IMR-90 (cell line): Measurements from ENCODE around the gene SLC66A1. TPM values are rescaled to one million over a fixed set of nuclear protein-coding genes. Genes with fewer than 3 reads are reported as not detected.

Source experiments
- ATAC-seq: fragments of 200-7000 bp; cut with Tn5 transposase; 2 replicates; pipeline ENCODE4 v1.9.1; 2020; ENCODE audit warnings: low read depth, mild to moderate bottlenecking, moderate library complexity
- BruUV-seq: library from RNA; stranded (reverse); fragments of 400-500 nt; replicated peaks from 2 replicates; lab custom pipeline; 2021; lab: Mats Ljungman, UMichigan
- CTCF ChIA-PET: fragments of 300-600 bp; formaldehyde crosslinking; extraction: SDS; loops from one replicate; lab custom pipeline; 2021; ENCODE audit warnings: antibody characterized with exemption; lab: Yijun Ruan, JAX
- POLR2A ChIA-PET: fragments of 300-600 bp; sonication (Branson Sonifier 250); formaldehyde crosslinking; loops from one replicate; lab custom pipeline; 2022; ENCODE audit warnings: antibody characterized with exemption; ENCODE audit not compliant: unreplicated experiment; lab: Charles Lee
- DNase-seq: peaks from one replicate; pipeline ENCODE4 v3.0.0; 2013
- H2AFZ ChIP-seq: replicated peaks from 2 replicates; pipeline ENCODE3; 2013; ENCODE audit warnings: low read length, mild to moderate bottlenecking; ENCODE audit not compliant: poor library complexity
- H2AK5ac ChIP-seq: 2 replicates; pipeline ENCODE4 v1.6.1; 2013; ENCODE audit warnings: low read depth, low read length, inconsistent platforms
- H2AK9ac ChIP-seq: replicated peaks from 2 replicates; pipeline ENCODE3; 2013; ENCODE audit warnings: mild to moderate bottlenecking, low read depth, low read length, moderate library complexity; ENCODE audit not compliant: poor library complexity
- H2BK120ac ChIP-seq: 2 replicates; pipeline ENCODE4 v1.6.1; 2013; ENCODE audit warnings: low read depth, low read length, inconsistent platforms
- H2BK15ac ChIP-seq: 3 replicates; pipeline ENCODE4 v1.6.1; 2013; ENCODE audit warnings: low read depth, low read length, inconsistent platforms
- H2BK20ac ChIP-seq: 2 replicates; pipeline ENCODE4 v1.6.1; 2013; ENCODE audit warnings: low read depth, mild to moderate bottlenecking, inconsistent platforms, low read length, moderate library complexity
- H2BK5ac ChIP-seq: 2 replicates; pipeline ENCODE4 v1.6.1; 2013; ENCODE audit warnings: mild to moderate bottlenecking, low read depth, low read length, inconsistent platforms; ENCODE audit not compliant: poor library complexity, severe bottlenecking
- H3K14ac ChIP-seq: replicated peaks from 2 replicates; pipeline ENCODE4 v1.6.1; 2013; ENCODE audit warnings: low read depth, low read length, inconsistent platforms
- H3K18ac ChIP-seq: 2 replicates; pipeline ENCODE4 v1.6.1; 2013; ENCODE audit warnings: low read depth, low read length, control low read depth
- H3K23ac ChIP-seq: 2 replicates; pipeline ENCODE4 v1.6.1; 2013; ENCODE audit warnings: low read depth, low read length, inconsistent platforms
- H3K27ac ChIP-seq: 2 replicates; pipeline ENCODE4 v1.5.1; 2013; ENCODE audit warnings: mild to moderate bottlenecking, control low read depth, low read length; ENCODE audit not compliant: insufficient read depth
- H3K27me3 ChIP-seq: 2 replicates; pipeline ENCODE4 v1.6.1; 2013; ENCODE audit warnings: low read length; ENCODE audit not compliant: control insufficient read depth, insufficient read depth
- H3K36me3 ChIP-seq: 2 replicates; pipeline ENCODE4 v1.6.1; 2013; ENCODE audit warnings: low read length, mixed read lengths; ENCODE audit not compliant: control insufficient read depth, insufficient read depth
- H3K4ac ChIP-seq: 2 replicates; pipeline ENCODE4 v1.6.1; 2013; ENCODE audit warnings: low read depth, low read length, inconsistent platforms
- H3K4me1 ChIP-seq: 2 replicates; pipeline ENCODE4 v1.6.1; 2013; ENCODE audit warnings: low read length, mixed read lengths; ENCODE audit not compliant: control insufficient read depth, insufficient read depth
- H3K4me2 ChIP-seq: 2 replicates; pipeline ENCODE4 v1.6.1; 2013; ENCODE audit warnings: low read depth, mild to moderate bottlenecking, control low read depth, low read length, moderate library complexity
- H3K4me3 ChIP-seq: 2 replicates; pipeline ENCODE4 v1.5.1; 2013; ENCODE audit warnings: low read depth, mild to moderate bottlenecking, control low read depth, low read length, moderate library complexity; ENCODE audit not compliant: insufficient read depth
- H3K56ac ChIP-seq: 2 replicates; pipeline ENCODE4 v1.6.1; 2013; ENCODE audit warnings: low read length, inconsistent platforms; ENCODE audit not compliant: insufficient read depth; ENCODE audit errors: extremely low read depth
- H3K79me1 ChIP-seq, 2 experiments: 2 replicates each; pipeline ENCODE4 v1.6.1; 2013; ENCODE audit warnings: low read length in 2 of 2, inconsistent platforms in 1 of 2, low read depth in 1 of 2
- H3K9ac ChIP-seq: 2 replicates; pipeline ENCODE4 v1.6.1; 2013; ENCODE audit warnings: low read depth, low read length, control low read depth
- H3K9me1 ChIP-seq: 2 replicates; pipeline ENCODE4 v1.6.1; 2013; ENCODE audit warnings: low read length, inconsistent platforms; ENCODE audit not compliant: insufficient read depth
- H3K9me3 ChIP-seq: 2 replicates; pipeline ENCODE4 v1.6.1; 2013; ENCODE audit warnings: low read length; ENCODE audit not compliant: control insufficient read depth, insufficient read depth
- H4K20me1 ChIP-seq: 2 replicates; pipeline ENCODE4 v1.6.1; 2013; ENCODE audit warnings: low read length, inconsistent platforms; ENCODE audit not compliant: insufficient read depth
- H4K5ac ChIP-seq: 2 replicates; pipeline ENCODE4 v1.6.1; 2013; ENCODE audit warnings: mild to moderate bottlenecking, low read depth, low read length, control low read depth
- H4K8ac ChIP-seq, 2 experiments: 2 replicates each; pipeline ENCODE4 v1.6.1; 2013; ENCODE audit warnings: low read depth in 2 of 2, low read length in 2 of 2, control low read depth in 1 of 2, inconsistent platforms in 1 of 2
- H4K91ac ChIP-seq: 2 replicates; pipeline ENCODE4 v1.6.1; 2013; ENCODE audit warnings: low read depth, low read length, inconsistent platforms; ENCODE audit not compliant: insufficient read depth
- CHD1 ChIP-seq: IDR thresholded peaks from 2 replicates; pipeline ENCODE4 v1.6.1; 2012; ENCODE audit warnings: low read depth, low read length, improper control_type of control experiment
- FOS ChIP-seq: fragments of 150-350 bp; IDR thresholded peaks from 2 replicates; pipeline ENCODE4 v1.6.1; 2016; ENCODE audit warnings: low read depth, low read length
- MAZ ChIP-seq: IDR thresholded peaks from 2 replicates; pipeline ENCODE4 v1.6.1; 2012; ENCODE audit warnings: low read depth, mild to moderate bottlenecking, low read length, improper control_type of control experiment, moderate library complexity, borderline replicate concordance
- MXI1 ChIP-seq: IDR thresholded peaks from 2 replicates; pipeline ENCODE4 v1.6.1; 2012; ENCODE audit warnings: low read depth, mild to moderate bottlenecking, low read length, moderate library complexity, borderline replicate concordance
- NFE2L2 ChIP-seq: fragments of 150-350 bp; IDR thresholded peaks from 2 replicates; pipeline ENCODE4 v1.6.1; 2016; ENCODE audit warnings: low read depth, mild to moderate bottlenecking, low read length
- POLR2A ChIP-seq: IDR thresholded peaks from 2 replicates; pipeline ENCODE4 v1.6.1; 2012; ENCODE audit warnings: mild to moderate bottlenecking, low read depth, low read length
- RAD21 ChIP-seq: IDR thresholded peaks from 2 replicates; pipeline ENCODE4 v1.6.1; 2012; ENCODE audit warnings: low read length, improper control_type of control experiment
- RCOR1 ChIP-seq: IDR thresholded peaks from 2 replicates; pipeline ENCODE4 v1.6.1; 2012; ENCODE audit warnings: mild to moderate bottlenecking, low read length, improper control_type of control experiment; ENCODE audit not compliant: insufficient replicate concordance
- RFX5 ChIP-seq: IDR thresholded peaks from 2 replicates; pipeline ENCODE4 v1.8.0; 2012; ENCODE audit warnings: low read depth, mild to moderate bottlenecking, low read length, moderate library complexity
- SMC3 ChIP-seq: fragments of 150-350 bp; IDR thresholded peaks from 2 replicates; pipeline ENCODE4 v1.6.1; 2016; ENCODE audit warnings: low read depth, mild to moderate bottlenecking, antibody characterized with exemption, low read length, moderate library complexity
- WGBS, 2 experiments: methylation state at CpG; one replicate each; pipeline versions ENCODE4 v1.1.5 to v1.1.7; 2013; ENCODE audit warnings: missing lambda C conversion rate in 2 of 2; ENCODE audit not compliant: insufficient read length in 1 of 2; ENCODE audit errors: extremely low coverage in 2 of 2; 5-methylcytosine and 5-hydroxymethylcytosine counted together
- dilution Hi-C: fragments of 300-500 bp; cut with HindIII; formaldehyde crosslinking; loops from one replicate; pipeline ENCODE4 v1.14.3; 2018; ENCODE audit warnings: low sequenced_read_pairs; ENCODE audit not compliant: unreplicated experiment
- in situ Hi-C: fragments of 300-500 bp; cut with MboI; formaldehyde crosslinking; loops from 3 replicates; pipeline ENCODE4 v1.14.3; 2019; ENCODE audit warnings: low sequenced_read_pairs, inconsistent platforms, mixed read lengths
- intact Hi-C: fragments of 100-400 bp; cut with micrococcal nuclease; formaldehyde crosslinking; loops from 2 replicates; pipeline ENCODE4 v1.10.0; 2022
- polyA plus RNA-seq, 3 experiments: library from polyadenylated mRNA; depleted of rRNA; stranded (reverse); fragments of >200 nt; gene quantifications; 2 replicates each; pipeline ENCODE4 v1.2.3, GENCODE V29; 2012; ENCODE audit warnings: low replicate concordance in 1 of 3
- total RNA-seq: library from RNA; depleted of rRNA; stranded (reverse); fragments of >200 nt; gene quantifications from 2 replicates; pipeline ENCODE4 v1.2.3, GENCODE V29; 2012
- TF ChIP-seq, protein P1 (sequence below): fragments of 150-350 bp; IDR thresholded peaks from 2 replicates; pipeline ENCODE4 v1.6.1; 2016; ENCODE audit warnings: low read depth, mild to moderate bottlenecking, low read length, moderate library complexity, borderline replicate concordance
- TF ChIP-seq, protein P2 (sequence below): fragments of 150-350 bp; IDR thresholded peaks from 2 replicates; pipeline ENCODE4 v1.6.1; 2017; ENCODE audit warnings: mild to moderate bottlenecking, antibody characterized with exemption, low read length, low read depth

SLC66A1 gene
- total and polyA plus RNA-seq, 2 of the 4 experiments (the other 2 are of a cell fraction): 6.8 to 18.9 TPM

DNA sequence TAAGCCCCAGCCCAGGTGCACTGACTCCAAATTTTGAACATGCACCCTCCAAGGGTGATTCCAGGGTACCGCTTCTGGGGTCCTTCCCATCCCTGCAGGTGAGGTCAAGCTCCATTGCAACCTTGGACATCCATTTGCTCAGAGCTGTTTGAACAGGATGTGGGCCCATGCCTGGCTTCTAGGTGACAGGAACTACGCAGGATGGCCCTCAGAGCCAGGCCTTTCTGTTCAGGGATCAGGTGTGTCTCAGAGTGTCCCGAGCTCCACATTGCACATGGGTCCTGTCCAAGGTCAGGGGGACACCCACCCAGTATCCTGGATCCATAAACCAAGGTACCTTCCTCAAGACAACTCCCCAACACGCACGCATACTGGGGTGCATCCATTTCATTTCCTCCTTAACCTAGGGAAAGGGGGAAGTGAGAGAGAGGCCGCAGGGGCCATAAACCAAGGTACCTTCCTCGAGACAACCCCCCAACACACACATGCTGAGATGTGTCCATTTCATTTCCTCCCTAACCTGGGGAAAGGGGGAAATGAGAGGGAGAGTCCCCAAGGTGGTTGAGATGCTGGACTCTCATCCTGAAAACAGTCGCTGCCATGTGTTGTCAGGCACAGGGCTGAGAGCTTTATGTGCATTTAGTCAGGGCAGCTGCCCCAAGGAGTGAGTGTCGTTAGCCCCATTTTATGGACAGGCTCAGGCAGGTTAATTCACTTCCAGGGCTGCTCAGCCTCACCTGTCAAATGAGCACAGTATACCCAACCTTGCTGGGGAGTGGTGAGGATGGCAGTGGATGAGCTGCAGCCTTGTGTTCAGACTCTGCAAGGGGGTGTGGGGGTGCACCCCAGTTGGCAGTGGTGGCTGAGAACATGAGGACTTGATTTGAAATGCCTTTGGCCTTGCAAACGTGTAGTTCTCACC, 2.1 kb downstream of the SLC66A1 start:
- H2BK5ac ChIP-seq: no peak overlapping the region
- H3K9me1 ChIP-seq: peaks cover 39% of the 10 kb centered on the region
- H3K27me3 ChIP-seq: no peaks in the 10 kb centered on the region
- no peak overlapping the region for H3K4me3 ChIP-seq
- no peaks in the 10 kb centered on the region for H3K9me3 ChIP-seq
- dilution Hi-C loops: no loop called here
- H3K4me1 ChIP-seq: peaks cover 23% of the 10 kb centered on the region
- WGBS, 2 experiments: 93% methylated on average over 3 of the region's 10 CpGs; no CpG with 5 or more reads in 1 of the 2 experiments
- no TSS peak for BruUV-seq
- H2BK15ac ChIP-seq: no peak overlapping the region
- peaks cover 15% of the 10 kb centered on the region for H3K36me3 ChIP-seq
- H3K18ac ChIP-seq: no peak overlapping the region
- H3K14ac ChIP-seq: no peak overlapping the region
- ChIA-PET POLR2A (no interaction called here), CTCF (no interaction called here)
- H2AK5ac ChIP-seq: peak overlapping the region; percentile 27; the same call in 1 of the 2 replicates
- no peak for ATAC-seq
- H2AK9ac ChIP-seq: peak overlapping the region; percentile 77
- H3K27ac ChIP-seq: no peak overlapping the region
- no peak overlapping the region for H2AFZ ChIP-seq
- TF ChIP-seq RAD21: no peak
- no peak for TF ChIP-seq NFE2L2
- TF ChIP-seq, protein P1, sequence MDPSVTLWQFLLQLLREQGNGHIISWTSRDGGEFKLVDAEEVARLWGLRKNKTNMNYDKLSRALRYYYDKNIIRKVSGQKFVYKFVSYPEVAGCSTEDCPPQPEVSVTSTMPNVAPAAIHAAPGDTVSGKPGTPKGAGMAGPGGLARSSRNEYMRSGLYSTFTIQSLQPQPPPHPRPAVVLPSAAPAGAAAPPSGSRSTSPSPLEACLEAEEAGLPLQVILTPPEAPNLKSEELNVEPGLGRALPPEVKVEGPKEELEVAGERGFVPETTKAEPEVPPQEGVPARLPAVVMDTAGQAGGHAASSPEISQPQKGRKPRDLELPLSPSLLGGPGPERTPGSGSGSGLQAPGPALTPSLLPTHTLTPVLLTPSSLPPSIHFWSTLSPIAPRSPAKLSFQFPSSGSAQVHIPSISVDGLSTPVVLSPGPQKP: no peak
- TF ChIP-seq CHD1: no peak
- no peak for TF ChIP-seq RCOR1
- TF ChIP-seq SMC3: no peak
- no peak for TF ChIP-seq FOS
- TF ChIP-seq RFX5: no peak
- TF ChIP-seq MXI1: no peak
- no peak for TF ChIP-seq POLR2A
- TF ChIP-seq, protein P2, sequence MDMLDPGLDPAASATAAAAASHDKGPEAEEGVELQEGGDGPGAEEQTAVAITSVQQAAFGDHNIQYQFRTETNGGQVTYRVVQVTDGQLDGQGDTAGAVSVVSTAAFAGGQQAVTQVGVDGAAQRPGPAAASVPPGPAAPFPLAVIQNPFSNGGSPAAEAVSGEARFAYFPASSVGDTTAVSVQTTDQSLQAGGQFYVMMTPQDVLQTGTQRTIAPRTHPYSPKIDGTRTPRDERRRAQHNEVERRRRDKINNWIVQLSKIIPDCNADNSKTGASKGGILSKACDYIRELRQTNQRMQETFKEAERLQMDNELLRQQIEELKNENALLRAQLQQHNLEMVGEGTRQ: no peak
- TF ChIP-seq MAZ: no peak
- H3K4ac ChIP-seq: no peak overlapping the region
- H2BK120ac ChIP-seq: no peak overlapping the region
- DNase-seq: no peak
- no peak overlapping the region for H3K56ac ChIP-seq
- intact Hi-C loops: loop anchor here (5.0 kb wide), 1 partner anchor 62 kb away; the partner anchor contains the start of genes EMC1 and MRTO4
- in situ Hi-C loops: no loop called here
- no peak overlapping the region for H3K23ac ChIP-seq
- peaks cover 23% of the 10 kb centered on the region for H4K20me1 ChIP-seq
- no peak overlapping the region for H3K4me2 ChIP-seq
- H4K91ac ChIP-seq: no peak overlapping the region
- H3K79me1 ChIP-seq: peaks cover 31 to 91% of the 10 kb centered on the region in 2 experiments
- H4K5ac ChIP-seq: no peak overlapping the region
- H3K9ac ChIP-seq: no peak overlapping the region
- peak overlapping the region in 1 of 2 experiments; percentile 35; a peak in 1 of 4 replicates for H4K8ac ChIP-seq
- no peak overlapping the region for H2BK20ac ChIP-seq
